Stomach (tissue), 4 donors: ENCODE measurements around the gene ZNF385C.

Experiments used
- EP300 ChIP-seq: sonication (generic); formaldehyde crosslinking; IDR thresholded peaks from one replicate; pipeline ENCODE4 v1.6.1; 2017; ENCODE audit warnings: antibody characterized with exemption
- POLR2A ChIP-seq, 4 donors: fragments of 450-650 bp; IDR thresholded peaks; one replicate each; pipeline ENCODE4 v1.6.1; 2016; ENCODE audit warnings: antibody characterized with exemption in 4 of 4, control low read depth in 2 of 4, mild to moderate bottlenecking in 1 of 4, moderate library complexity in 1 of 4
- POLR2AphosphoS5 ChIP-seq, 3 donors: sonication (generic); formaldehyde crosslinking; IDR thresholded peaks; one replicate each; pipeline ENCODE4 v1.6.1; 2016; ENCODE audit warnings: antibody characterized with exemption in 3 of 3
- TF ChIP-seq, protein P1 (sequence below), 7 experiments: fragments of 450-650 bp in 4 of 7; fragments of 200-600 bp in 3 of 7; sonication (generic) in 3 of 7; IDR thresholded peaks; one replicate each; pipeline ENCODE4 v1.5.1; 2016 to 2019; ENCODE audit warnings: antibody characterized with exemption in 7 of 7, control low read depth in 2 of 7, mild to moderate bottlenecking in 1 of 7

DNA sequence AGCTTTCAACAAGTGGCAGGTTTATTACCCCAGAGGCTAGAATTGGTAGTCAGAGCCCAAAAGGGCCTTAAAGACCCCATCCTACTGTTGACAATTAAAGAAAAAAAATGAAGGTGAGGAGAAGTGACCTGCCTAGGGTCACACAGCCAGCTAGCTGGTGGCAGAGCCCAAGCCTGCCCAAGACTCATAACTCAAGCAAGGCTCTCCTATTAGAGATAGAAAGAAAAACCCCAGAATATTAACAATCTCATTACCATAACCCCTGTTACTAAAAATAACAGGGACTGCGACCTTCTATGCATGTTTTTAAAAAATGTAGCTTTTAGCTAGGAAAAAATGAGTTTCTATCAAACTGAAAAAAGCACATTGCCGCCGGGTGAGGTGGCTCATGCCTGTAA is 38.4 kb upstream of the ZNF385C start:
- TF ChIP-seq, protein P1, sequence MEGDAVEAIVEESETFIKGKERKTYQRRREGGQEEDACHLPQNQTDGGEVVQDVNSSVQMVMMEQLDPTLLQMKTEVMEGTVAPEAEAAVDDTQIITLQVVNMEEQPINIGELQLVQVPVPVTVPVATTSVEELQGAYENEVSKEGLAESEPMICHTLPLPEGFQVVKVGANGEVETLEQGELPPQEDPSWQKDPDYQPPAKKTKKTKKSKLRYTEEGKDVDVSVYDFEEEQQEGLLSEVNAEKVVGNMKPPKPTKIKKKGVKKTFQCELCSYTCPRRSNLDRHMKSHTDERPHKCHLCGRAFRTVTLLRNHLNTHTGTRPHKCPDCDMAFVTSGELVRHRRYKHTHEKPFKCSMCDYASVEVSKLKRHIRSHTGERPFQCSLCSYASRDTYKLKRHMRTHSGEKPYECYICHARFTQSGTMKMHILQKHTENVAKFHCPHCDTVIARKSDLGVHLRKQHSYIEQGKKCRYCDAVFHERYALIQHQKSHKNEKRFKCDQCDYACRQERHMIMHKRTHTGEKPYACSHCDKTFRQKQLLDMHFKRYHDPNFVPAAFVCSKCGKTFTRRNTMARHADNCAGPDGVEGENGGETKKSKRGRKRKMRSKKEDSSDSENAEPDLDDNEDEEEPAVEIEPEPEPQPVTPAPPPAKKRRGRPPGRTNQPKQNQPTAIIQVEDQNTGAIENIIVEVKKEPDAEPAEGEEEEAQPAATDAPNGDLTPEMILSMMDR (IDR thresholded peaks at IDR 0.05): no peak
- no peak for TF ChIP-seq POLR2AphosphoS5 (IDR thresholded peaks at IDR 0.05)
- no peak for TF ChIP-seq EP300
- no peak for TF ChIP-seq POLR2A (IDR thresholded peaks at IDR 0.05)
